Body of pancreas (tissue), 4 donors: ENCODE measurements around the gene ARHGAP42. TPM values are rescaled to one million over a fixed set of nuclear protein-coding genes. Genes with fewer than 3 reads are reported as not detected.

Experiments
- ATAC-seq: fragments of 150-250 bp; one replicate; pipeline ENCODE4 v1.9.1; 2016
- DNase-seq, 4 donors: peaks; one replicate each; pipeline ENCODE4 v3.0.0-alpha.2; 2019
- H3K27ac ChIP-seq, 4 donors: fragments of 200-600 bp; sonication (generic); 1 replicate in 3 of 4; 2 replicates in 1 of 4; pipeline versions ENCODE4 v1.5.1 to v1.6.1; 2016 to 2019; ENCODE audit warnings: mild to moderate bottlenecking in 1 of 4, mixed read lengths in 1 of 4, moderate library complexity in 1 of 4
- H3K27me3 ChIP-seq, 2 donors: fragments of 200-600 bp; sonication (generic); one replicate each; pipeline ENCODE4 v1.6.0; 2016; ENCODE audit warnings: mild to moderate bottlenecking in 1 of 2
- H3K36me3 ChIP-seq, 2 donors: fragments of 200-600 bp; sonication (generic); replicated peaks in 1 of 2; 2 replicates each; pipeline ENCODE4 v1.5.1; 2016; ENCODE audit warnings: low read depth in 2 of 2; ENCODE audit not compliant: insufficient read depth in 1 of 2
- H3K4me1 ChIP-seq: fragments of 200-600 bp; sonication (generic); one replicate; pipeline ENCODE4 v1.6.0; 2016
- H3K4me3 ChIP-seq, 2 donors: fragments of 200-600 bp; sonication (generic); 1 replicate in 1 of 2; 2 replicates in 1 of 2; pipeline ENCODE4 v1.5.1; 2016 to 2019
- H3K9me3 ChIP-seq, 3 donors: fragments of 200-600 bp; sonication (generic); 1 replicate in 2 of 3; 2 replicates in 1 of 3; pipeline ENCODE4 v1.5.1; 2016
- CTCF ChIP-seq, 7 experiments: fragments of 450-650 bp in 4 of 7; fragments of 200-600 bp in 3 of 7; sonication (generic) in 3 of 7; IDR thresholded peaks; one replicate each; pipeline ENCODE4 v1.5.1; 2016 to 2019; ENCODE audit warnings: antibody characterized with exemption in 7 of 7
- POLR2A ChIP-seq, 3 donors: fragments of 450-650 bp; IDR thresholded peaks; one replicate each; pipeline ENCODE4 v1.6.1; 2016; ENCODE audit warnings: antibody characterized with exemption in 3 of 3, mild to moderate bottlenecking in 2 of 3
- WGBS, 2 donors: methylation state at CpG; one replicate each; pipeline ENCODE4 v1.1.5; 2017; 5-methylcytosine and 5-hydroxymethylcytosine counted together
- intact Hi-C: fragments of 100-400 bp; cut with DNase I; formaldehyde crosslinking; loops from one replicate; pipeline ENCODE4 v1.15.1; 2023
- total RNA-seq, 2 donors: library from RNA; depleted of rRNA; stranded (reverse); fragments of >200 nt; gene quantifications; one replicate each; pipeline ENCODE4 v1.1.0, GENCODE V29; 2016

The ARHGAP42 gene
- total RNA-seq, 2 donors from 2014 or later = 3.6 to 4.7 TPM

GRCh38 chr11:100923555-100923954 lies 236.5 kb downstream of the ARHGAP42 start:
- Histone ChIP-seq H3K4me3 (no peak overlapping the region), H3K27ac (no peak overlapping the region), H3K36me3 (no peaks in the 10 kb centered on the region), H3K4me1 (no peaks in the 10 kb centered on the region), H3K9me3 (no peaks in the 10 kb centered on the region), H3K27me3 (no peaks in the 10 kb centered on the region)
- ATAC-seq (no peak), DNase-seq (no peak)
- TF ChIP-seq POLR2A (IDR thresholded peaks at IDR 0.05) (no peak), CTCF (IDR thresholded peaks at IDR 0.05) (no peak)
- WGBS, 2 donors = 57 to 61% methylated on average over 2 of the region's 2 CpGs
- intact Hi-C loops = loop anchor here (10.0 kb wide), 1 partner anchor 339 kb away; no protein-coding TSS in a partner anchor

GRCh38 chr11:100925935-100926334 lies 238.8 kb downstream of the ARHGAP42 start:
- ATAC-seq (no peak), DNase-seq (no peak)
- Histone ChIP-seq H3K27me3 (no peaks in the 10 kb centered on the region), H3K9me3 (no peaks in the 10 kb centered on the region), H3K27ac (no peak overlapping the region), H3K4me1 (no peaks in the 10 kb centered on the region), H3K36me3 (no peaks in the 10 kb centered on the region), H3K4me3 (no peak overlapping the region)
- TF ChIP-seq POLR2A (IDR thresholded peaks at IDR 0.05) (no peak), CTCF (IDR thresholded peaks at IDR 0.05) (no peak)
- intact Hi-C loops = loop anchor here (10.0 kb wide), 1 partner anchor 341 kb away; no protein-coding TSS in a partner anchor
- WGBS, 2 donors = 74 to 76% methylated on average over 3 of the region's 3 CpGs

- 72 to 85% methylated on average over 5 of the region's 5 CpGs for WGBS, 2 donors
- Histone ChIP-seq H3K4me3 (no peak overlapping the region), H3K27me3 (no peaks in the 10 kb centered on the region), H3K9me3 (no peaks in the 10 kb centered on the region), H3K36me3 (no peaks in the 10 kb centered on the region), H3K4me1 (no peaks in the 10 kb centered on the region), H3K27ac (no peak overlapping the region)
- DNase-seq (no peak), ATAC-seq (no peak)
- intact Hi-C loops = loop anchor here (10.0 kb wide), 1 partner anchor 343 kb away; no protein-coding TSS in a partner anchor
- TF ChIP-seq CTCF (IDR thresholded peaks at IDR 0.05) (no peak), POLR2A (IDR thresholded peaks at IDR 0.05) (no peak)
Observed at GRCh38 chr11:100927579-100927978, 240.5 kb downstream of the ARHGAP42 start.

GRCh38 chr11:100928426-100928825 lies 241.3 kb downstream of the ARHGAP42 start:
- 84 to 93% methylated on average over 2 of the region's 2 CpGs for whole genome bisulfite sequencing, 2 donors
- ATAC-seq = no peak
- intact Hi-C loops = loop anchor here (10.0 kb wide), 1 partner anchor 344 kb away; no protein-coding TSS in a partner anchor
- H3K9me3 ChIP-seq = no peaks in the 10 kb centered on the region
- H3K4me3 ChIP-seq = no peak overlapping the region
- H3K27ac ChIP-seq = no peak overlapping the region
- no peaks in the 10 kb centered on the region for H3K4me1 ChIP-seq
- no peak for TF ChIP-seq CTCF (IDR thresholded peaks at IDR 0.05)
- no peak for TF ChIP-seq POLR2A (IDR thresholded peaks at IDR 0.05)
- DNase-seq = no peak
- no peaks in the 10 kb centered on the region for H3K27me3 ChIP-seq
- no peaks in the 10 kb centered on the region for H3K36me3 ChIP-seq

GRCh38 chr11:100929377-100929776 lies 242.3 kb downstream of the ARHGAP42 start:
- 49 to 53% methylated on average over 3 of the region's 3 CpGs for WGBS, 2 donors
- H3K27ac ChIP-seq = no peak overlapping the region
- no peak for DNase-seq
- TF ChIP-seq CTCF (IDR thresholded peaks at IDR 0.05) = no peak
- no peak for TF ChIP-seq POLR2A (IDR thresholded peaks at IDR 0.05)
- no peak overlapping the region for H3K4me3 ChIP-seq
- no peaks in the 10 kb centered on the region for H3K4me1 ChIP-seq
- H3K27me3 ChIP-seq = no peaks in the 10 kb centered on the region
- ATAC-seq = no peak
- H3K9me3 ChIP-seq = no peaks in the 10 kb centered on the region
- H3K36me3 ChIP-seq = no peaks in the 10 kb centered on the region
- intact Hi-C loops = loop anchor here (10.0 kb wide), 1 partner anchor 345 kb away; no protein-coding TSS in a partner anchor
